ENCODE results near the gene RIPK4.
A peak's percentile ranks its signal among the peaks of the same experiment; 100 is the strongest.

Gene RIPK4

GRCh38 chr21:41766883-41767605, at the start of gene RIPK4:
TSS of gene RIPK4 (minus strand) at chr21:41767052. CDS start at chr21:41767041, 11 bp downstream.
- DNase-seq: peak; percentile 29

DNA sequence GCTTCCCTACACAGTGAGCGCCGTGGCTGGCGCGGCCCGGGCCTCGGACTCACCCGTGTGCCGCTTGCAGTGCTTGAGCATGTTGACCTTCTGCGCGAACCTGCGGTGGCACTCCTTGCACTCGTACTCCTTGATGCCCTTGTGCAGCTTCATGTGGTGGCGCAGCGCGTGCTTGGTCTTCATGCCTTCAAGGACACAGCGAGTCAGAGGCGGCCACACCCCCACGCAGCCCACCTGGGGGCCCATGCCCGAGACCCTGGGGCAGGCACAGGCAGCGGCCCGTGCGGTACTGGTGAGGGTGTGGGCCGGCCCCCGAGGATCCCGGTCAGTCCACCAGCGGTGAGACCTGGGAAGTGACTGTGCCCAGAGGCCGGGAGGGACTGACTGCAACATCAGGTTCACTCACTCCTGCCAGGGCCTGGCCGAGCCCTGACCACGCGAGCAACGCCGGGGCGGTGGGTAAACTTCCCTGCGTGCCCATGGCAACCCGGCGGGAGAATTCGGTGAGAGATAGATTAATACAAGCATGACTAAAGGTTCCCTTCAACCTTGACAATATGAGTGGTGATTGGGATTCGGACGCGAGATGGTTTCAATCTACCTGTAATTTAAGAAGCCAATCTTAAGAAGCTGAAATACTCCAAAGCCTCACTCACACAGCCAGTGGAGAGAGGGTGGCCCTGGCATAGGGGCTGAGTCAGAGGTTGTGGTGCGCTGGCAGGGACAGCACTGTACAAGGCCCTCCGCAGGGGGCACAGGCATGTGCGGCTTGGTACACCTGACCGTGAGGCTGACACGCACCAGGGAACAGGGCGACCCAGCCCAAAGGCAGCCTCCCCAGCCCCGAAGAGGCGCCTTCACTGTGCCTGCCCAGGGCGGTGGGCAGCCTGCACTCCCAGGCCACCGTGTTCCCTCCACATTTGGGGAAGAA, 49.1 kb upstream of the RIPK4 start:
- no peak for DNase-seq

- DNase-seq: no peak
These were observed 46.4 kb upstream of the RIPK4 start for GRCh38 chr21:41813226-41813625.

GRCh38 chr21:41812679-41813078, 45.8 kb upstream of the RIPK4 start:
- no peak for DNase-seq

- no peak for DNase-seq
These were observed 43.7 kb upstream of the RIPK4 start for GRCh38 chr21:41810597-41810932.

- DNase-seq: no peak
These were observed 43.2 kb upstream of the RIPK4 start for GRCh38 chr21:41809891-41810596.

- no peak for DNase-seq
These were observed 42.0 kb upstream of the RIPK4 start for GRCh38 chr21:41808846-41809245.

GRCh38 chr21:41808094-41808493, 41.2 kb upstream of the RIPK4 start:
- no peak for DNase-seq

- no peak for DNase-seq
These were observed 39.9 kb upstream of the RIPK4 start for GRCh38 chr21:41806773-41807172.

DNA sequence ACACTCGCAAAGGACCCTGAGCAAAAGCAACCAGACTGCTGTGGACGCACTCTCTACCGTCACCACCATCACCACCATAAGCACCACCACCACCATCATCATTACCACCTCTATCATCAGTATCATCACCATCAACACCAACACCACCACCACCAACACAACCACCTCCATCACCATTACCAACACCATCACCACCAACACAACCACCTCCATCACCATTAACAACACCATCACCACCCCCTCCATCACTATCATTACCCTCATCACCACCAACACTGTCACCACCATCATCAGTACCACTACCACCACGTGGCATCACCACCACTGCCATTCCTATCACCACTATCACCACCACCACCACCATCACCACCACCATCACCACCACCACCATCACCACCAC, 38.8 kb upstream of the RIPK4 start:
- no peak for DNase-seq

- DNase-seq: no peak
These were observed 38.2 kb upstream of the RIPK4 start for GRCh38 chr21:41805038-41805437.

- DNase-seq: no peak
These were observed 37.5 kb upstream of the RIPK4 start for GRCh38 chr21:41804381-41804780.

DNA sequence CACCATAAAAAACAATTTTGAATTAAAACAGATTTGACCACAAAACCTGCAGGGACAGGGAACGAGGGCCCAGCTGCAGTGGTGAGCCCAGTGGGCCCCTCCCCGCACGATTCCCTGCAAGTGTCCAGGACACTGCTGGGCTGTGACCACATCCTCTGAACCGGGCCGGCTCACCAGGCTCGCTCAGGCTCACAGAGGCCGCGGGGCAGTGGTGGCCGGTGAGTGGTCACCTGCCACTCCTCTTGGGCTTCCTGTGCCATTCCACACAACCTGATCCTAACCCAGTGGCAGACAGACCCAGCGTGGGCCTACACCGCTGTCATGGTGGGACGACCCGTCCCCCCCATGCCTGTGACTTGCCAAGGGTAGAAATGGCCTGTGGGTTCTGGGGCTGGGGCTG, 36.5 kb upstream of the RIPK4 start:
- no peak for DNase-seq

DNA sequence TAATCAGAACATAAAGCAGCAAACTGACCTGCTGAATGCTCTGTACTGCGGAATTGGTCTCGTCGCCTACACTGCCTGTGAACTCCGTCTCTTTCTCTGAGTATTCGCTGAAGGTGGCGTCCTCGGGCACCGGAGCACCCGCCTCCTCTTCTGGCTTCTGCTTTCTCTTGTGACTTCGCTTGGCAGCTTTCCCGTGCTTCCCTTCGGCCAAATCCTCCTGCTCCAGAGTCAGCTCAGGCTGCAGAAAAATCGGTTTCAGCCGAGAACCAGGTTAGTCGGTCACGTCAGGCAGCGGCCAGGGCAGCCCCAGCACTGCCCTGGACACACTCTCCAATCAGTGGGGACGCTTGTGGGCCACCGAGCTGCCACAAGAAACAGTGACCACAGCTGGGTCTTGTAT, 35.8 kb upstream of the RIPK4 start:
- DNase-seq: no peak

GRCh38 chr21:41802198-41802584, 35.3 kb upstream of the RIPK4 start:
- no peak for DNase-seq

DNA sequence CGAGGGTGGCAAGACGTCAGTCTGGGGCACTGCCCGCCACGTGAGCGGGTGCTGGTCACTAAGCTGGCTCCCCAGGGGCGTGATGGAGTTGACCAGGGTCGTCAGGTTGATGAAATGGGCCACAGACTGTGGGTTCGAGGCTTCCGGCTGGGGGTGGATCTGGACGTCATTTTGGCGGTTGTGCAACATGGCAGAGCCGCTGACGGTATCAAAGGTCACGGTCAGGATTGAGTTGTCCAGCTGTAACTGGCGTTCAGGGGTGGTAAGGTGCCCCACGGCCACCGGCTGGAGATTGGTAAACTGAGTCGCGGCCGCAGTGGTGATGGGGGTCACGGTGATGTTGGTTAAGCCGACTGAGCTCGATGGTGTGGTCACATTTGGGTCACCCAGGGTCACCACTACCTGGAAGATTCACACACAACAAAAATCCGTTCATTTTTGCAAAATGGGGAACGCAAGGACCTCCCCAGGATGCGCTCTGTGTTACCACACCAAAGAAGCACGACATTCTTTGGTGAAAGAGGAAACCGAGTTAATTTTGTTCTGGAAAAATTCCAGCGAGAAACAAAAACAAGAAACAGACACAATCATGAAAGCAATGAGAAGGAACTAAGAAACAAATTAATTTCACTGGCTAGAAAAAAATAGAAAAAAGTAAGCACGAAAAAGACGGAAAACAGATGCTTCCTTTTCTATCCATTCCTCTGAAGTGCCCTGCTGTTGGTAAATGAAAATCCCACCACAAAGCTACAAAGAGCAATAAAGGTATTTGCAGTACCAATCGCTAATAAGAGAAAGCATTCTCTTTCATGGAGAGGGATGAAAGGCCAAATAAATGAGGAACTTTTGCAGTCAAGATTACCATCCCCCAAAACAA, 34.7 kb upstream of the RIPK4 start:
- DNase-seq: no peak

GRCh38 chr21:41800425-41801320, 33.8 kb upstream of the RIPK4 start:
- DNase-seq: no peak

GRCh38 chr21:41799763-41800162, 32.9 kb upstream of the RIPK4 start:
- DNase-seq: no peak

GRCh38 chr21:41798326-41798725, 31.5 kb upstream of the RIPK4 start:
- DNase-seq: no peak

DNA sequence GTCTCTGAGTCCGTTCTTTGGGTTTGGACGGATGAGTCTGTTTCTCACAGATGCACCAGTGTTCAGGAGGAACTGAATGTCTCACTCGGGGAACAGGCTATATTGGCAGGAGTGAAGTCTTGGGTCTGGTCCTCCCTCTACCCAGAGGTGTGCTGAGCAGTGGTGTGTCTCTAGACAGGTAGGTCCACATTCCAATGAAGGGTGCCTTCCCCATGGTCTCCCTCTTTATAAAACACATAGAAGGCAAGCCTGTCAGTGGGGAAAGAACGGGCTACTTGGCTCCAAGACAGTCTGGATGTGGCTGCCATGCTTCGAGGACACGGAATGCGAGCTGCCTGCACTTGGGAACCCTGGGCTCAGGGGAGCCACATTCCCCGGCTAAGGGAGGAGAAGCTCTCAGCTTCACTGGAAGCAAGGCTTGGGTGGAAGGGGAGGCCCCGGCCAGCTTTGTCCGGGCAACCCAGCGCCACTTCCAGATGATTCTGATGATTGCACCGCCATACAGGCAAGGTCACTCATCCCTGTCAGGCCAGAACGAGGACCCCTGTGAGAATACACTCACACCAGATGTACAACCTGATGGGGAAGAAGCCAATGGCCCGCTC, 29.7 kb upstream of the RIPK4 start:
- no peak for DNase-seq

- no peak for DNase-seq
These were observed 28.9 kb upstream of the RIPK4 start for GRCh38 chr21:41795726-41796125.

All from activated gamma-delta T cell treated with Interleukin-2 at 50 U/mL for 16 hours (primary cell).